ENCODE data around the gene MBTD1. TPM values are rescaled to one million over a fixed set of nuclear protein-coding genes. Genes with fewer than 3 reads are reported as not detected.

The MBTD1 gene
- total and polyA plus RNA-seq, 2 experiments from 2014 or later = 19.1 to 63.9 TPM

GRCh38 chr17:51217946-51218345 is 41.9 kb downstream of the MBTD1 start (continued):
- TF ChIP-seq ZNF114 (CRISPR knock-in tag; IDR thresholded peaks at IDR 0.05) (no peak), REST (IDR thresholded peaks at IDR 0.05; ENCODE audit: unreplicated experiment) (no peak), EZH2 (IDR thresholded peaks at IDR 0.05; ENCODE audit: low read depth, unreplicated experiment) (no peak), ZNF331 (CRISPR knock-in tag; IDR thresholded peaks at IDR 0.05; ENCODE audit: low read depth) (no peak), POLR2AphosphoS5 (IDR thresholded peaks at IDR 0.05; ENCODE audit: low read depth) (no peak), STAT1 (IDR thresholded peaks at IDR 0.05; ENCODE audit: unreplicated experiment) (no peak), EZH2phosphoT487 (IDR thresholded peaks at IDR 0.05; ENCODE audit: unreplicated experiment) (no peak), JUNB (IDR thresholded peaks at IDR 0.05; ENCODE audit: unreplicated experiment) (no peak)

- Mint-ChIP-seq H3K4me3 (no peak overlapping the region), H3K27ac (no peak overlapping the region), H3K4me1 (no peaks in the 10 kb centered on the region), H3K9me3 (no peaks in the 10 kb centered on the region), H3K36me3 (ENCODE audit: low read depth) (peaks cover 73% of the 10 kb centered on the region), H3K27me3 (ENCODE audit: insufficient read depth, low read depth, poor library complexity) (peaks cover 2% of the 10 kb centered on the region)
- peaks cover 6% of the 10 kb centered on the region; the same call in 1 of the 2 replicates for H4K20me1 ChIP-seq (replicated peaks; ENCODE audit: insufficient read depth)
- ATAC-seq = no peak
- H3K27ac ChIP-seq (ENCODE audit: low read depth) = no peak overlapping the region
- peaks cover 66% of the 10 kb centered on the region; the same call in 1 of the 2 replicates for H3K36me3 ChIP-seq (ENCODE audit: insufficient read depth)
- no peak overlapping the region for H3K4me2 ChIP-seq
- 0 out of 2 replicates have a peak, but pooled peaks cover 5% of the 10 kb centered on the region for H3K79me2 ChIP-seq (replicated peaks; ENCODE audit: insufficient read depth)
- H3K4me3 ChIP-seq = no peak overlapping the region
- H2AFZ ChIP-seq = no peak overlapping the region
- no peaks in the 10 kb centered on the region for H3K4me1 ChIP-seq (ENCODE audit: insufficient read depth)
- no peaks in the 10 kb centered on the region for H3K9me2 ChIP-seq (ENCODE audit: insufficient read depth)
- H3K27me3 ChIP-seq (ENCODE audit: insufficient read depth) = no peaks in the 10 kb centered on the region
- DNase-seq (ENCODE audit: low spot score) = no peak
- H3F3A ChIP-seq (replicated peaks; ENCODE audit: low read depth) = no peaks in the 10 kb centered on the region
- TF ChIP-seq ETS1 (IDR thresholded peaks at IDR 0.05) (no peak), EZH2phosphoT487 (IDR thresholded peaks at IDR 0.05; ENCODE audit: unreplicated experiment) (no peak), ZNF114 (CRISPR knock-in tag; IDR thresholded peaks at IDR 0.05) (no peak), ZNF462 (CRISPR knock-in tag; IDR thresholded peaks at IDR 0.05) (no peak), REST (IDR thresholded peaks at IDR 0.05; ENCODE audit: unreplicated experiment) (no peak), JUNB (IDR thresholded peaks at IDR 0.05; ENCODE audit: unreplicated experiment) (no peak), POLR2AphosphoS5 (IDR thresholded peaks at IDR 0.05; ENCODE audit: low read depth) (no peak)
Measured at GRCh38 chr17:51214920-51215319, 44.9 kb downstream of the MBTD1 start.
